PFSK-1 (cell line): ENCODE data around the gene RNU6-1.

ENCODE experiments used
- FOXP2 ChIP-seq: optimal IDR thresholded peaks from 2 replicates; pipeline ENCODE3; 2011; ENCODE audit warnings: borderline replicate concordance, control low read depth, inconsistent platforms; ENCODE audit not compliant: insufficient read depth; ENCODE audit errors: extremely low read length, extremely low read depth
- POLR2AphosphoS5 ChIP-seq: IDR thresholded peaks from 2 replicates; pipeline ENCODE4 v1.6.1; 2012; ENCODE audit warnings: low read depth, mild to moderate bottlenecking, control low read depth, low read length, moderate library complexity
- SIN3A ChIP-seq: IDR thresholded peaks from 2 replicates; pipeline ENCODE4 v1.6.1; 2012; ENCODE audit warnings: mild to moderate bottlenecking, low read length, moderate library complexity, borderline replicate concordance; ENCODE audit not compliant: insufficient read depth
- TAF1 ChIP-seq: IDR thresholded peaks from 2 replicates; pipeline ENCODE4 v1.6.1; 2012; ENCODE audit warnings: low read length, control low read depth, borderline replicate concordance; ENCODE audit not compliant: insufficient read depth
- TF ChIP-seq, protein P1 (sequence below), 2 experiments: IDR thresholded peaks; 2 replicates each; pipeline versions ENCODE4 v1.6.1 to v1.8.0; 2011 to 2012; ENCODE audit warnings: low read depth in 2 of 2, low read length in 2 of 2, control low read depth in 1 of 2, inconsistent platforms in 1 of 2, mild to moderate bottlenecking in 1 of 2, moderate library complexity in 1 of 2; ENCODE audit not compliant: insufficient read depth in 1 of 2

Gene RNU6-1

DNA sequence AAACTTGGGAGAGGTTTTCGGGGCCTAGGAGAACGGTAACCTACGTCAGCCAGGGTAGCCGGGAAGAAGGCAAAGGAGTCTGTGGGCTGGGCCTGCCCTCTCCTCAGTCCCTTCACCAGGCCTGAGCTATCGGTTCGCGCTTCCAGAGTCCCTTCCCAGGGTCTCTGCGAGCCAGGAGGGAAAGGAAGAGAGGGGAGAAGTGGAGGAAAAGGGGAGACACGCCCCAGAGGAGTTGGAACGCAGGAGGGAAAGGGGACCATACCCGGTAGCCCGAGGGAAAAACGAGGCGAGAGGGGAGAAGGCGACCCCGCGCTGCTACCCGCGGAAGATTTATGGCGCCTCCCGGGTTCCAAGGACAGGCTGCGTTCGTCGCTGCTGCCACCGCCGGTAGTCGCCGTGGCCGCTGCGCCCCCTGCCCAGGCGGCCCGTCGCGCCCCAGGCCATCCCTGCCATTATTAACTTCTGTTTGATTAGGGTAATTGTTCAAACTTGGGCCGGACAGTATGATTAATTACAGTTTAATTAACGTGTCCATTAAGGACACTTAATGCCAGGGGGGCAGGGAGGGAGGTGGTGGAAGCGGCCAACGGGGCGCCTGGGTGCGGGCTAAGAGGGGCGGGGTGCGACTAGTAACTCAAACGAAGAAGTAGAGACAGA, 17.9 kb downstream of the RNU6-1 start:
- TF ChIP-seq SIN3A (no peak), FOXP2 (no peak), TAF1 (no peak), POLR2AphosphoS5 (no peak)
- TF ChIP-seq, protein P1, sequence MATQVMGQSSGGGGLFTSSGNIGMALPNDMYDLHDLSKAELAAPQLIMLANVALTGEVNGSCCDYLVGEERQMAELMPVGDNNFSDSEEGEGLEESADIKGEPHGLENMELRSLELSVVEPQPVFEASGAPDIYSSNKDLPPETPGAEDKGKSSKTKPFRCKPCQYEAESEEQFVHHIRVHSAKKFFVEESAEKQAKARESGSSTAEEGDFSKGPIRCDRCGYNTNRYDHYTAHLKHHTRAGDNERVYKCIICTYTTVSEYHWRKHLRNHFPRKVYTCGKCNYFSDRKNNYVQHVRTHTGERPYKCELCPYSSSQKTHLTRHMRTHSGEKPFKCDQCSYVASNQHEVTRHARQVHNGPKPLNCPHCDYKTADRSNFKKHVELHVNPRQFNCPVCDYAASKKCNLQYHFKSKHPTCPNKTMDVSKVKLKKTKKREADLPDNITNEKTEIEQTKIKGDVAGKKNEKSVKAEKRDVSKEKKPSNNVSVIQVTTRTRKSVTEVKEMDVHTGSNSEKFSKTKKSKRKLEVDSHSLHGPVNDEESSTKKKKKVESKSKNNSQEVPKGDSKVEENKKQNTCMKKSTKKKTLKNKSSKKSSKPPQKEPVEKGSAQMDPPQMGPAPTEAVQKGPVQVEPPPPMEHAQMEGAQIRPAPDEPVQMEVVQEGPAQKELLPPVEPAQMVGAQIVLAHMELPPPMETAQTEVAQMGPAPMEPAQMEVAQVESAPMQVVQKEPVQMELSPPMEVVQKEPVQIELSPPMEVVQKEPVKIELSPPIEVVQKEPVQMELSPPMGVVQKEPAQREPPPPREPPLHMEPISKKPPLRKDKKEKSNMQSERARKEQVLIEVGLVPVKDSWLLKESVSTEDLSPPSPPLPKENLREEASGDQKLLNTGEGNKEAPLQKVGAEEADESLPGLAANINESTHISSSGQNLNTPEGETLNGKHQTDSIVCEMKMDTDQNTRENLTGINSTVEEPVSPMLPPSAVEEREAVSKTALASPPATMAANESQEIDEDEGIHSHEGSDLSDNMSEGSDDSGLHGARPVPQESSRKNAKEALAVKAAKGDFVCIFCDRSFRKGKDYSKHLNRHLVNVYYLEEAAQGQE (IDR thresholded peaks at IDR 0.05; ENCODE audit: insufficient read depth in 1 of 2, low read depth in 2 of 2, low read length in 2 of 2), result peak in 1 of 2 experiments; percentile 21; a peak in 1 of 4 replicates

DNA sequence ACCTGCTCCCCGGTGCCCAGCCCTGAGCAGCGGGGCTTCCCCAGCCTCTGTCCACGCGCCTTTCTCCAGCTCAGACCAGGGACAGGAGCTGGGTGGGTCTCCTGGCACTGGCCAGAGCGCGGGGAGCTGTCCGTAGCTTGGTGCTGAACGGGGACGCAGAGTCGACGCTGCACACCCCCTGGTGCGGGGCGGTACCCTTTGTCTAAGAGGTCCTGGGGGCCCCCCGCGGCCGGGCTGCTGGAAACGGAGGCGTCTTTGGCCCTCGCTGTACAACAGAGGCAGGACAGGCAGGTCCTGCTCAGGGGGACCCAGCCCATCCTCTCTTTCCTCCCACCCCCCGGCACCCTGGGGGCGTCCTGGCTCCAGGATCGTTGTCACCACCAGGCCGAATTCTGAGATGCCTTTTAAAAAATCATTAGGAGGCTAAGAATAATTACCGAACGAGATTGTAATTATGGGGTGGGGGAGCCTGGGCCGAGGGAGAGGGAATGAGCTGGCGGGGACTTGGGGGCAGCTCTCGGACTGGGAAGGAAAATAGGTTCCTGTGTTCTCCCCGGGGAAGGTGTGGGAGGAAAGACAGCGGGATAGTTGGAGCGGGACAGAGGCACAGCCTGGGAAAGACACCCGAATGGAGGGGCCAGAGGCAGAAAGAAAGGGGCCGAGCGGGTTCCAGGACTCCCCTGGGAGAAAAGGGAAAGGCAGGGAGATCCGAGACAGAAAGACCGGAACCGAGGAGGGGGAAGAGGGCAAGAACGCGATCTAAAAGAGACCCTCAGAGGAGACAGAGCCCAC, 18.7 kb downstream of the RNU6-1 start:
- TF ChIP-seq SIN3A (0 out of 2 replicates have a peak, but pooled peaks have one; percentile 47), TAF1 (no peak)
- TF ChIP-seq, protein P1 (IDR thresholded peaks at IDR 0.05; ENCODE audit: insufficient read depth in 1 of 2, low read depth in 2 of 2, low read length in 2 of 2), result peak; percentile 95 to 96

DNA sequence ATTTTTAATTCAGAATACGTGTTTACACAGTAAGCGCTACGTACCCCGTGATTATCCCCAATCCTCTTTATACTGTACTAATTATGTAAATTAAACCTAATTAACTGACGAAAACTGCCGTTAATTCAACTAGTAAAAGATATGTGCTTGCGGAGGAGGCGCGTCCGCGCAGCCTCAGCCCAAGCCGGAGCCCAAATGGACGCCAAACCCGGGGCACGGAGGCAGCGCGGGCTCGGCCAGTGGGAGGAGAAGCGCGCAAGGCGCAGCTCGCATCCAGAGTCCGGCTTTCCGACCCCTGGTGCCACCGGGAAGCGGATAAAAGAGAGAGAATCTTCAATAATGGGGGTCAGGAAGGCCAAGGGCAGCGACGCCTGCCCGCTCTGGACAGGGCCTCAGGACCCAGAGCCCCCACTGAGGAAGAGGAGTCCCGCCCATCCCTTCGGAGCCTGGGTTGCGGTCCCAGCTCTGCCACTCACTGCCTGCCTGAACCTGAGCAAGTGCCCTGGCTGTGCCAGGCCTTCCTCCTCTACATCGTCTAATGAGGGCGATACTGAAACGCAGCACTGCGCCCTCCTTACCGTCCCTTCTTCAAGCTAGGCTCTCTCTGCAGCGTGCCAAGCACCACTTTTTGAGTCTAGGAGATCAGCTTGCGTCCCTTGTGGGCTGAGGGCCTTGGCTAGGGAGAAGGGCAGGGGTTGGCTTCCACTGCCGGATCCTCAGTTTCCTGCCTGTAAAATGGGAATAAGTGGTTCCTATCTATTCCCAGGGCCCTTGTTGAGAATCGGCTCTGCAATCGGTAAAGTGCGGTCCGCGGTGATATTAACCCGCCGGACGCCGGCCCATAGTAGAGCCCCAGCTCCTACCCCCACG, 19.5 kb downstream of the RNU6-1 start:
- TF ChIP-seq, protein P1 (IDR thresholded peaks at IDR 0.05; ENCODE audit: insufficient read depth in 1 of 2, low read depth in 2 of 2, low read length in 2 of 2), result no peak
- TF ChIP-seq TAF1, result no peak
- no peak for TF ChIP-seq POLR2AphosphoS5
- no peak for TF ChIP-seq FOXP2
- no peak for TF ChIP-seq SIN3A

DNA sequence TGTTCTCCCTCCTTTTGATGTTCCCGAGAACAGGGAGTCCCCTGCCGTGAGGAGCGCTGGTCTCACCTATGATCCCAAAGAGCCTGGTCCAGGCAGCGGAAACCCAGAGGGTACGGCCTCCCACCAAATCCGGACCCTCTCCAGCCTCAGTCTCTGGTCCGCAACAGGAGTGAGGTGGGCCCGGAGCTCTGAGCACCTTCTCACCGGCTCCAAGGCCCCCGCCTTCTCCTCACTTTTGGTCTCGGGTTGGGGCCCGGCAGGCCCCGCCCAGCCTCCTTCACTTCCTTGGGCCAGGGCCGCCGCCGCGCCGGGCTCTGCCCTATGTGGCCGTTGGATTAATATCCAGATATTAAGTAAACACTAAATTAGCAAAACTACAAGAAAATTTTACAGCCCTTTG, 20.2 kb downstream of the RNU6-1 start:
- TF ChIP-seq TAF1 (no peak), FOXP2 (no peak), SIN3A (no peak), POLR2AphosphoS5 (no peak)
- TF ChIP-seq, protein P1 (IDR thresholded peaks at IDR 0.05; ENCODE audit: insufficient read depth in 1 of 2, low read depth in 2 of 2, low read length in 2 of 2), result no peak
